Activated T-cell treated with anti-CD3 and anti-CD28 coated beads, Interleukin-2, amount 50 U/mL, for 4 hours (primary cell): ENCODE measurements around the gene FAM20A. TPM values are rescaled to one million over a fixed set of nuclear protein-coding genes. Genes with fewer than 3 reads are reported as not detected.

Experiments
- ATAC-seq, 2 donors: fragments of 200-7000 bp; cut with Tn5 transposase; one replicate each; pipeline ENCODE4 v1.10.0; 2021
- DNase-seq: peaks from one replicate; pipeline ENCODE4 v3.0.0-alpha.2; 2020
- H3K27me3 Mint-ChIP-seq: one replicate; pipeline ENCODE4 v1.8.0; 2021; ENCODE audit warnings: low read depth, mixed read lengths
- H3K36me3 Mint-ChIP-seq: one replicate; pipeline ENCODE4 v1.8.0; 2022; ENCODE audit warnings: mixed read lengths; ENCODE audit not compliant: insufficient read depth
- H3K4me1 Mint-ChIP-seq: one replicate; pipeline ENCODE4 v1.8.0; 2021; ENCODE audit warnings: low read depth, mixed read lengths
- H3K4me3 Mint-ChIP-seq: one replicate; pipeline ENCODE4 v1.8.0; 2021; ENCODE audit warnings: mild to moderate bottlenecking, moderate library complexity, mixed read lengths
- H3K9me3 Mint-ChIP-seq: one replicate; pipeline ENCODE4 v1.8.0; 2021; ENCODE audit warnings: mixed read lengths
- total RNA-seq, 3 donors: library from RNA; stranded (reverse); gene quantifications; one replicate each; pipeline ENCODE4 v1.2.1, GENCODE V29; 2021

The FAM20A gene
- total RNA-seq, 3 donors from 2014 or later: 0.11 TPM; not detected in 2

DNA sequence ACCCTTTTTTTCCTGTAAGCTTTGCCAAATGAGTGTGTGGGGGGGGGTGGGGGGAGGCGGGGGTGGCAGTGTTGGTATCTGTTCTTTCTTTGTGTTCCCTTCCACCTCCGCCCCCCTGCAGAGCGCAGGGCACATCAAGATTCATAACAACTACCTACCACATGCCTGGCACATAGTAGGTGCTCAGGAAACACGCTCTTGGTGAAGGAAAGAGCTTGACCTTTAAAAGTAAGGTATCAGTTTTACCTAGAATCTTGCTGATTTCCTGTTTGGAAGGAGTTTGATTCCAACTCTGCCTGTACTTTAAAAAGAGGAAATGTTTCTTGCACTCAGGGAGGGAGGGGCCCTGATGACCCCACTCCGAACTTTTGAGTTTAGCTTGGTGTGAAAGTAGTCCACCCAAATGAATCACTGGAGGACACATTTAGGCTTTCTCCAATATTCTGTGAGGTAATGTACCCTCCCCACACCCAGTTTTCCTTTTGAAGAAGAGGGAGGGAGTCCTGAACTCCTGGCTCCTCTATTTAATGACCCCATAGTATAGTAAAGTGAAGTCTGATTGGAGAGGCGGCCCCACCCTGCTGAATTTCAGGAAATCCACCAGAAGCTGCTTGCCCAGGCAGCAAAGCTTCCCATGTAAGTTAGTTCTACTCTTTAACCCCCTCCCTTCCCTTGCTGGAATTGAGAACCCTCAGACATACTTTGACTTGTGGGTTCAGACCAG is 560 bp upstream of the FAM20A start:
- Mint-ChIP-seq H3K4me3 (peak overlapping the region; percentile 49), H3K27me3 (peaks cover 60% of the 10 kb centered on the region), H3K36me3 (no peaks in the 10 kb centered on the region), H3K9me3 (no peaks in the 10 kb centered on the region), H3K4me1 (peaks cover 11% of the 10 kb centered on the region)
- ATAC-seq: no peak
- no peak for DNase-seq

- ATAC-seq: peak; percentile 65 to 74
- Mint-ChIP-seq H3K36me3 (no peaks in the 10 kb centered on the region), H3K9me3 (no peaks in the 10 kb centered on the region), H3K27me3 (peaks cover 60% of the 10 kb centered on the region), H3K4me1 (peaks cover 15% of the 10 kb centered on the region), H3K4me3 (peak overlapping the region; percentile 68)
- no peak for DNase-seq
Observed at GRCh38 chr17:68600067-68600930, 868 bp downstream of the FAM20A start.

GRCh38 chr17:68599552-68600066 is 1.6 kb downstream of the FAM20A start:
- ATAC-seq: no peak
- H3K4me1 Mint-ChIP-seq: peaks cover 15% of the 10 kb centered on the region
- H3K4me3 Mint-ChIP-seq: peak overlapping the region; percentile 68
- H3K9me3 Mint-ChIP-seq: no peaks in the 10 kb centered on the region
- no peaks in the 10 kb centered on the region for H3K36me3 Mint-ChIP-seq
- peaks cover 63% of the 10 kb centered on the region for H3K27me3 Mint-ChIP-seq
- DNase-seq: no peak

DNA sequence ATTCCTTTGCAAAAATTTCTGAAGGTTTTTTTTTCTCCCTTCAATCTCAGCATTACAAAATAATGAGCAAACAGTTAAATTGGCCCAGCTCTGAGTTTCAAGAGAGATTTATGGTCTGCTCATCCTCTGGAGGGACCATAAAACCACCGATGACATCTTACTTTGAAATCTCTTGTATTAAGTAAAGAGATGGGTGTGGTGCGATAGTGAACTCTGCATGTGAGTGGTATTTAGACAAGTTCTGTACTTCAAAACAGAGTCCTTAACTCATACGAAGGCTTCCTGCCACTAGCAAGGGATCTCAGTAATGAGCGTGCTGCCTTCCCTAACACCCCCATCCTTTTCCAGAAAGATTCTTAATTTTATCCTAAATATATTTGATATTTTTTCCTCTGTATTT is 2.1 kb downstream of the FAM20A start:
- Mint-ChIP-seq H3K4me1 (peaks cover 15% of the 10 kb centered on the region), H3K27me3 (peaks cover 67% of the 10 kb centered on the region), H3K9me3 (no peaks in the 10 kb centered on the region), H3K4me3 (no peak overlapping the region), H3K36me3 (no peaks in the 10 kb centered on the region)
- no peak for ATAC-seq
- DNase-seq: no peak

DNA sequence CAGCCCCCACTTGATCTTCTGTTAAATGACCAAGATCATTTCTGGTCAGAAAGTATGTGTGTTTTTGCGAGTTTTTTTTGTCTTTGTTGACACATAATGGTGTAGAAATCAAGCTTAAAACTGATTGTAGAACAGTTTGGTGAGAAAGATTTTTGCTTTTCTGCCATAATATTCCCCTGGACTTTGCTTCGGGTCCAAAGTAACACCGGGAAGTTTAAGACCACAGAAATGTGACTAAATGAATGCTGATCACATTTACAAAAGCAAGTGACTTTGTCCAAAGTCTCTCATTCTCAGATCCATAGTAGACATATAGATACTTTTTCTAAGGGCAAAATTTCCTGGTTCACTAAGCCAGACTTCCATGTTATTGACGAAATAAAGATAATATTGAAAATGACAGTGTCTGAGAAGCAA is 2.6 kb downstream of the FAM20A start:
- H3K4me3 Mint-ChIP-seq: no peak overlapping the region
- no peaks in the 10 kb centered on the region for H3K9me3 Mint-ChIP-seq
- peaks cover 15% of the 10 kb centered on the region for H3K4me1 Mint-ChIP-seq
- peaks cover 68% of the 10 kb centered on the region for H3K27me3 Mint-ChIP-seq
- DNase-seq (no peak), ATAC-seq (no peak)
- H3K36me3 Mint-ChIP-seq: no peaks in the 10 kb centered on the region

GRCh38 chr17:68598074-68598473 is 3.1 kb downstream of the FAM20A start:
- H3K9me3 Mint-ChIP-seq: no peaks in the 10 kb centered on the region
- DNase-seq (no peak), ATAC-seq (no peak)
- peaks cover 15% of the 10 kb centered on the region for H3K4me1 Mint-ChIP-seq
- no peaks in the 10 kb centered on the region for H3K36me3 Mint-ChIP-seq
- peaks cover 67% of the 10 kb centered on the region for H3K27me3 Mint-ChIP-seq
- no peak overlapping the region for H3K4me3 Mint-ChIP-seq

DNA sequence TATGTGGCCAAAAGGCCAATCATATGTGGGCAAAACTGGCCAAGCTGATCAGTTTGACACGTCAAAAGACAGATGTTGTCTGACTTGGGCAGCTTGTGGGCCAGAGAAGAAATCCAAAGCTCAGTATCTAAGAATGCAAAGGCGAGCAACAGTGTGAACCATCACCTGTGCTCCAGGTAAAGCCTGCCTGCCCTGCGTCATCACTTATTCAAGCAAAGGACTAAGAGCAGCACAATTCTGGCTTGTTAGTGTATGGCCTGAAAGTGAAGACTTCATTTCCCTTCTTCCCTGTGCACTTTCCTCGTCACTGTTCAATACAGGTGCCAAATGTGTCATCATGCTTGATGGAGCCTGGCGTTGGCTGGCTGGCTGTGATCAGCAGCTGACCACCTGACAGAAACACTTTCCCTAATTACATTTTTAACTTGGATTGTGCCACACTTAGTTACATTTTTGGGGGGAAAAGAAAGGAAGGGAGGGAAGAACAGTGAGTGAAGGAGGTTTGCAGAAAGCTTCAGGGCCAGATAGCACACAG is 4.7 kb downstream of the FAM20A start:
- H3K27me3 Mint-ChIP-seq: peaks cover 65% of the 10 kb centered on the region
- DNase-seq: no peak
- no peak for ATAC-seq
- H3K4me3 Mint-ChIP-seq: no peak overlapping the region
- no peaks in the 10 kb centered on the region for H3K36me3 Mint-ChIP-seq
- H3K4me1 Mint-ChIP-seq: peaks cover 10% of the 10 kb centered on the region
- H3K9me3 Mint-ChIP-seq: no peaks in the 10 kb centered on the region

GRCh38 chr17:68595986-68596385 is 5.2 kb downstream of the FAM20A start:
- Mint-ChIP-seq H3K4me3 (no peak overlapping the region), H3K27me3 (peaks cover 66% of the 10 kb centered on the region), H3K4me1 (peaks cover 9% of the 10 kb centered on the region), H3K36me3 (no peaks in the 10 kb centered on the region), H3K9me3 (no peaks in the 10 kb centered on the region)
- DNase-seq (no peak), ATAC-seq (no peak)

DNA sequence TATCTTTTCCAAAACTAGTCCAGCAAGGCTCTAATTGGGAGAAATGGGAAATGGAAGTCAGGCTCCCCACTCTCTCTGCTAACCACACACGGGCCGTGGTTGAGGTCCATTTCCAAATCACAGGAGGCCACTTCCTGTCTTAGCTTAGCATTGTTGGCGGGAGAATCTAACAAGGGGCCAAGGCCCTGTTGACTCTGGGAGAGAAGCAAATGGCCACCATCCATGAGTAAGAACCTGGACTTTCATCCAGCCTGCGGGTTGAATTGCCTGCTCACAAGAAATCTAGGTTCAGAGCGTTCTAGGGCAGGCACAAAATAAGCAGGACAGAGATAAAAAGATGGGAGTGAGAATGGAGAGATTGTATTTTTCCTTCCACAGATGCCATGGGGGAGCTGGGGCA is 5.7 kb downstream of the FAM20A start:
- Mint-ChIP-seq H3K4me3 (no peak overlapping the region), H3K36me3 (no peaks in the 10 kb centered on the region), H3K4me1 (peaks cover 9% of the 10 kb centered on the region), H3K9me3 (no peaks in the 10 kb centered on the region), H3K27me3 (peaks cover 66% of the 10 kb centered on the region)
- ATAC-seq (no peak), DNase-seq (no peak)

- ATAC-seq: no peak
- no peak for DNase-seq
- peaks cover 61% of the 10 kb centered on the region for H3K27me3 Mint-ChIP-seq
- H3K36me3 Mint-ChIP-seq: no peaks in the 10 kb centered on the region
- H3K9me3 Mint-ChIP-seq: no peaks in the 10 kb centered on the region
- H3K4me3 Mint-ChIP-seq: no peak overlapping the region
- H3K4me1 Mint-ChIP-seq: peaks cover 5% of the 10 kb centered on the region
Observed at GRCh38 chr17:68594552-68594951, 6.6 kb downstream of the FAM20A start.

- DNase-seq (no peak), ATAC-seq (no peak)
- no peak overlapping the region for H3K4me3 Mint-ChIP-seq
- peaks cover 46% of the 10 kb centered on the region for H3K27me3 Mint-ChIP-seq
- no peaks in the 10 kb centered on the region for H3K36me3 Mint-ChIP-seq
- H3K4me1 Mint-ChIP-seq: peaks cover 4% of the 10 kb centered on the region
- H3K9me3 Mint-ChIP-seq: no peaks in the 10 kb centered on the region
Observed at GRCh38 chr17:68592682-68593641, 8.2 kb downstream of the FAM20A start.

DNA sequence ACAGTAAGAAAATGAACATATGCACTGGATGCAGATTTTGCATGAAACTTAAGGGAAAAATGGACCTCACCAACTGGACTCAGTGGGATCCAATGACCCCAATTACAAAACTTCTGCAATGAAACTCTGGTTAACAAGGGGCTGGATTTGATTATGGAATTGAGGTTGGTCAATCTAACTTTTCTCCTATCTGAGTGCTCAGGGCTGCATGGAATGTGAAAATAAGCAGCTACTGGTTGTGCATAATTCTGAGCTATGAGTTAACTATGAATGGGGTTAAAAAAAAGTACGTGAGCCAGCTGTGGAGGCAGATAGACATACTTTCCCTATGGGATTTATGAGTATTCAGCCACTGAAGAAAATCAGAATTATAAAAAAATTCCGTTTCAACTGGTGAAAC is 9.2 kb downstream of the FAM20A start:
- DNase-seq (no peak), ATAC-seq (no peak)
- no peaks in the 10 kb centered on the region for H3K36me3 Mint-ChIP-seq
- no peak overlapping the region for H3K4me3 Mint-ChIP-seq
- H3K27me3 Mint-ChIP-seq: peaks cover 38% of the 10 kb centered on the region
- H3K4me1 Mint-ChIP-seq: peaks cover 4% of the 10 kb centered on the region
- no peaks in the 10 kb centered on the region for H3K9me3 Mint-ChIP-seq

DNA sequence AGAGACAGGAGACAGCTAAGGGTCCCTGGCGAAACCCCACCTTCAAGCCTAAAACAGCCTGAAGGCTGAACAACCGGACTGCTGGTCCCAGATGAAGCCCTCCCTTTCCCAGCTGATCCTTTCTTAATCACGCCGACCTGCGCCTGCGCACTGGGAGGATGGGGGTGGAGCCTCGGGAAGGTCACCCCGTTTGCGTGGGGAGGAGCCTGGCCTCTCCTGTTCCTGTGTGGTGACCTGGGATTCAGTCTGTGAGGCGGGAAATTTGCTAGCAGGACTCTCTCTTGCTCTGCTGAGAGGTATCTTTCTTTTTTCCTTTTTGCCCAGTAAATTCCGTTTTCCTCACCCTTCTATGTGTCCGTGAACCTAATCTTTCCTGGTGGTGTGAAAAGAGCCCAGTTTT is 9.6 kb downstream of the FAM20A start:
- Mint-ChIP-seq H3K4me1 (peaks cover 4% of the 10 kb centered on the region), H3K9me3 (no peaks in the 10 kb centered on the region), H3K4me3 (no peak overlapping the region), H3K36me3 (no peaks in the 10 kb centered on the region), H3K27me3 (peaks cover 36% of the 10 kb centered on the region)
- ATAC-seq (no peak), DNase-seq (no peak)

GRCh38 chr17:68589086-68589485 is 12.1 kb downstream of the FAM20A start:
- Mint-ChIP-seq H3K27me3 (peaks cover 22% of the 10 kb centered on the region), H3K9me3 (no peaks in the 10 kb centered on the region), H3K4me3 (no peak overlapping the region), H3K4me1 (no peaks in the 10 kb centered on the region), H3K36me3 (no peaks in the 10 kb centered on the region)
- ATAC-seq (no peak), DNase-seq (no peak)
